ENCODE measurements around the gene MT1E. TPM values are rescaled to one million over a fixed set of nuclear protein-coding genes. Genes with fewer than 3 reads are reported as not detected.

Gene MT1E
- total and polyA plus RNA-seq, 8 donors = 16.1 to 1,956 (median 434) TPM

DNA sequence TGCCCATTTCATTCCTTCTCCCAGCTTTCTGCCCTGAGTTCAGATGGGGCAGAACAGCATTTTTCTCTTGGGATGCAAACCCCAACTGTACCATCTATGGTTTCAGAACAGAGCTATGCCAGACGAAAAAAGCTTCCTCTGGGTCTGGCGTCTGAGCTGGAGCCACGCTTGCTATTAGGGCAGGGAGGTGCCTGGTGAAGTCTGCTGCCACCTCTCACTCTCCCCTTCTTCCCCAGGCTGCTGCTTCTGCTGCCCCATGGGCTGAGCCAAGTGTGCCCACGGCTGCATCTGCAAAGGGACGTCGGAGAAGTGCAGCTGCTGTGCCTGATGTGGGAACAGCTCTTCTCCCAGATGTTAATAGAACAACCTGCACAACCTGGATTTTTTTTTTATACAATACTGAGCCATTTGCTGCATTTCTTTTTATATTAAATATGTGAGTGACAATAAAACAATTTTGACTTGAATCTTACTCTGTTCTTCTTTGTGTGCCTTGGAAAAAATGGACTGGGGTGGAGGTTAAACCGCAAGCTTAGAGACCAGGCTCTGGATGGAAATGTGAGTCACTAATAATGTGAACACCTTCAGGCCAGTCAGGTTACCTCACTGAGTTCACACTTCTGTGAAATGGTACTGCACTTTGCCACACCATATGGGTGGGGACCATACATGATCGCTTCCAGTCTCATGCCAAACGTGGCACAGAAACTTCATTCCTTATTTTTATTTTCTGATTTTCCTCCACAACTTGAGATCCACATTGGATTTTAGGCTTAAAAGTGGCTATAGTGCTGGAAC is 11.2 kb downstream of the MT1E start:
- peaks cover 0 to 90% (median 15%) of the 10 kb centered on the region in 3 donors for H3K27me3 ChIP-seq

DNA sequence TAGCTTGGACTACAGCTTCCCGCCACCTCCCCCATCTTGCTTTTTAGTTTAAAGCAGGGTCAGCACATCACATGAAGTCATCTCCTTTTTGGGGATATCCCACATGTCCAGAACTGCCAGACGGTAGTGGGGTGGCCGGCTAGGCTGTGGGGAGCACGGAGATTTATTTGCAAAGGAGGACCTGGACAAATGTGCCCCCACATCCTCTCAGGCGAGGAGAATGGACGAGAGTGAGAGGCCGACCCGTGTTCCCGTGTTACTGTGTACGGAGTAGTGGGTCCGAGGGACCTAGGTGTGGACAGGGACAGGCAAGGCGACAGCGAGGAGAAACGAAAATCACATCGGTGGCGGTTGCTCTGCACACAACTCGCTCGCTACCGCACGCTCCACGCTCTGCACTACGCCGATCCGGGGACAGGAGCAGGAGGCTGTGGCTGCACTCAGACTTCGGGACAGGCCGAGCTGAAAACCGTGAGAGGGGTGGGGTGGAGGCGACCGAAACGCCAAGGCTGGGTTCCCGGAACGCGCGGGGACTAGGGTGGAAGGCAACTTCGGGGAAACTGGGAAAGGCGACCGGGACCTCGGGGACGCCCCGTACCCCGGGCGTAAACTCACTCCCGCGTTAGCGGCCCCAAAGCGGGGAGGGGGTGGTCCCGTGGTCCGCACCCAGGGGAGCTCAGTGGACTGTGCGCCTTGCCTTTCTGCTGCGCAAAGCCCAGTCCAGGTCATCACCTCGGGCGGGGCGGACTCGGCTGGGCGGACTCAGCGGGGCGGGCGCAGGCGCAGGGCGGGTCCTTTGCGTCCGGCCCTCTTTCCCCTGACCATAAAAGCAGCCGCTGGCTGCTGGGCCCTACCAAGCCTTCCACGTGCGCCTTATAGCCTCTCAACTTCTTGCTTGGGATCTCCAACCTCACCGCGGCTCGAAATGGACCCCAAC is 12.5 kb downstream of the MT1E start, which contains the start of gene MT1A:
TSS of gene MT1A (plus strand) at position 853 of the 937 bp plus-strand sequence. CDS start at position 926, 73 bp downstream.
- WGBS, 5 donors = 5 to 10% (median 7%) methylated on average over 47 to 68 of the region's 68 CpGs
- DNase-seq = peak; percentile 83 to 87
- Histone ChIP-seq H3K27ac (peak within 1 kb of the TSS; percentile 60 to 85 (median 80)), H3K27me3 (peaks cover 0 to 81% (median 11%) of the 10 kb centered on the region in 3 donors), H3K4me1 (peaks cover 22 to 64% (median 49%) of the 10 kb centered on the region in 4 donors), H3K4me3 (peak within 1 kb of the TSS; percentile 46 to 52 (median 50)), H3K36me3 (no peaks in the 10 kb centered on the region), H3K9me3 (no peaks in the 10 kb centered on the region)
- intact Hi-C loops (cut with DNase I; ENCODE audit: low total_unique reads) = no loop called here
- TF ChIP-seq EP300 (IDR thresholded peaks at IDR 0.05) (peak; percentile 16), POLR2A (IDR thresholded peaks at IDR 0.05) (peak in 1 of 4 donors; percentile 11), POLR2AphosphoS5 (IDR thresholded peaks at IDR 0.05) (peak in 2 of 3 donors; percentile 71 to 85)
- TF ChIP-seq, protein P1, sequence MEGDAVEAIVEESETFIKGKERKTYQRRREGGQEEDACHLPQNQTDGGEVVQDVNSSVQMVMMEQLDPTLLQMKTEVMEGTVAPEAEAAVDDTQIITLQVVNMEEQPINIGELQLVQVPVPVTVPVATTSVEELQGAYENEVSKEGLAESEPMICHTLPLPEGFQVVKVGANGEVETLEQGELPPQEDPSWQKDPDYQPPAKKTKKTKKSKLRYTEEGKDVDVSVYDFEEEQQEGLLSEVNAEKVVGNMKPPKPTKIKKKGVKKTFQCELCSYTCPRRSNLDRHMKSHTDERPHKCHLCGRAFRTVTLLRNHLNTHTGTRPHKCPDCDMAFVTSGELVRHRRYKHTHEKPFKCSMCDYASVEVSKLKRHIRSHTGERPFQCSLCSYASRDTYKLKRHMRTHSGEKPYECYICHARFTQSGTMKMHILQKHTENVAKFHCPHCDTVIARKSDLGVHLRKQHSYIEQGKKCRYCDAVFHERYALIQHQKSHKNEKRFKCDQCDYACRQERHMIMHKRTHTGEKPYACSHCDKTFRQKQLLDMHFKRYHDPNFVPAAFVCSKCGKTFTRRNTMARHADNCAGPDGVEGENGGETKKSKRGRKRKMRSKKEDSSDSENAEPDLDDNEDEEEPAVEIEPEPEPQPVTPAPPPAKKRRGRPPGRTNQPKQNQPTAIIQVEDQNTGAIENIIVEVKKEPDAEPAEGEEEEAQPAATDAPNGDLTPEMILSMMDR (IDR thresholded peaks at IDR 0.05) = no peak

More for the DNA sequence above, 11.2 kb downstream of the MT1E start:
- H3K4me1 ChIP-seq = peaks cover 29 to 69% (median 51%) of the 10 kb centered on the region in 4 donors
- TF ChIP-seq, protein P1 (IDR thresholded peaks at IDR 0.05) = no peak
- no peaks in the 10 kb centered on the region for H3K36me3 ChIP-seq
- no peak for DNase-seq
- H3K9me3 ChIP-seq = no peaks in the 10 kb centered on the region
- intact Hi-C loops (cut with DNase I; ENCODE audit: low total_unique reads) = no loop called here
- no peak overlapping the region for H3K4me3 ChIP-seq
- 54 to 76% (median 59%) methylated on average over 9 of the region's 9 CpGs for WGBS, 5 donors
- peak overlapping the region in 1 of 5 donors; percentile 83 for H3K27ac ChIP-seq

DNA sequence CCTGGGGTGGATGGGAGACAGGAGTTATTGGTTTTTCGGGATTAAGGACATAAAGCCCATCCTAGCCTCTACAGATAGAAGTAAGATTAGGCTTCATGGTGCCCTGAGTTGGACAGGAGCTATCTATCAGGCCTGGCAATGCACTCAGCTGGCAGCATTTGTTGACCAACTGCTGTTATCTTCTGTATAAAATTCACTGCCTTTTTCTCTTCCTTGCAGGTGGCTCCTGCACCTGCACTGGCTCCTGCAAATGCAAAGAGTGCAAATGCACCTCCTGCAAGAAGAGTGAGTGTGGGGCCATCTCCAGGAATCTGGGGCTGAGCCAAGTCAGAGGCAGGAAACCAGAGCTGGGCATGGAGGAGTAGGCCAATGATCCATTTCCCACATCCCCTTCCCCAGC is 13.5 kb downstream of the MT1E start:
- peak overlapping the region; percentile 60 to 85 (median 80) for H3K27ac ChIP-seq
- no peak for TF ChIP-seq POLR2A (IDR thresholded peaks at IDR 0.05)
- TF ChIP-seq EP300 (IDR thresholded peaks at IDR 0.05) = no peak
- TF ChIP-seq POLR2AphosphoS5 (IDR thresholded peaks at IDR 0.05) = no peak
- no peak for DNase-seq
- H3K9me3 ChIP-seq = no peaks in the 10 kb centered on the region
- peak overlapping the region in 3 of 4 donors; percentile 46 to 52 (median 49) for H3K4me3 ChIP-seq
- 25 to 63% (median 44%) methylated on average over 1 of the region's 1 CpG for WGBS, 5 donors
- H3K27me3 ChIP-seq = peaks cover 0 to 84% (median 11%) of the 10 kb centered on the region in 3 donors
- H3K4me1 ChIP-seq = peaks cover 31 to 66% (median 53%) of the 10 kb centered on the region in 4 donors
- intact Hi-C loops (cut with DNase I; ENCODE audit: low total_unique reads) = no loop called here
- no peaks in the 10 kb centered on the region for H3K36me3 ChIP-seq

DNA sequence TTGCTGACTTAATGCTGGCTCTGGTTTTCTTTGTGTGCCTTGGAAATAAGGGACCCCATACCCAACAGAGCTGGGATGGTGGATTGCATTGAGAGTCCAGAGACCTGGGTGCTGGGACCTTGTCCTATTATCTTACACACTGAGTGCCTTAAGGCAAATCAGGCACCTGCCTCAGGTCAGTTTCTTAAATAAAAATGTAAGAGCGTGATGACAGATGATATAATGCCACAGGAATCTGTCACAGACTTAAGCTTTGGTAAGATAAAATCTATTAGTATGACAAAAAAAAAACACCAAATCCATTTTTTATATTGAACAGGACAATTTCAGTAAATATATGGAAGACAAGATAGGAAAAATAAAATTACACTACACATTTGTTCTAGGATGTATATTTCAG is 14.5 kb downstream of the MT1E start:
- Histone ChIP-seq H3K4me1 (peaks cover 28 to 62% (median 52%) of the 10 kb centered on the region in 4 donors), H3K27ac (no peak overlapping the region), H3K4me3 (no peak overlapping the region), H3K36me3 (no peaks in the 10 kb centered on the region), H3K27me3 (peaks cover 0 to 84% (median 14%) of the 10 kb centered on the region in 3 donors), H3K9me3 (no peaks in the 10 kb centered on the region)
- no peak for DNase-seq
- TF ChIP-seq, protein P1 (IDR thresholded peaks at IDR 0.05) = no peak
- TF ChIP-seq POLR2A (IDR thresholded peaks at IDR 0.05) = no peak
- intact Hi-C loops (cut with DNase I; ENCODE audit: low total_unique reads) = no loop called here
- WGBS, 5 donors = 85 to 100% (median 95%) methylated on average over 1 of the region's 1 CpG
